Measurements from ENCODE around the gene STRIP1.

- TF ChIP-seq PAX5 (IDR thresholded peaks at IDR 0.05; ENCODE audit: borderline replicate concordance, low read depth, low read length) (no peak), RCOR1 (conservative IDR thresholded peaks at IDR 0.05; ENCODE audit: low read depth, low read length) (no peak), NRF1 (conservative IDR thresholded peaks at IDR 0.05; ENCODE audit: low read depth, low read length) (no peak), ZNF274 (IDR thresholded peaks at IDR 0.05; ENCODE audit: insufficient read depth, insufficient read length) (no peak), EP300 (IDR thresholded peaks at IDR 0.05; ENCODE audit: borderline replicate concordance in 1 of 2, control insufficient read depth in 1 of 2, low read depth in 2 of 2, low read length in 2 of 2) (no peak), ASH2L (IDR thresholded peaks at IDR 0.05; ENCODE audit: borderline replicate concordance, low read depth) (no peak), ZNF207 (IDR thresholded peaks at IDR 0.05; ENCODE audit: borderline replicate concordance) (no peak)
Measured at GRCh38 chr1:109988349-109988914, 46.0 kb upstream of the STRIP1 start.
